HCT116 (cell line): ENCODE data around the gene RNF34. TPM values are rescaled to one million over a fixed set of nuclear protein-coding genes. Genes with fewer than 3 reads are reported as not detected.

ENCODE experiments used
- CEBPB ChIP-seq: IDR thresholded peaks from 2 replicates; pipeline ENCODE4 v1.6.1; 2012; ENCODE audit warnings: low read depth
- EGR1 ChIP-seq: IDR thresholded peaks from 2 replicates; pipeline ENCODE4 v1.6.1; 2012; ENCODE audit warnings: low read depth
- JUND ChIP-seq: IDR thresholded peaks from 2 replicates; pipeline ENCODE4 v1.6.1; 2012
- POLR2A ChIP-seq: IDR thresholded peaks from 2 replicates; pipeline ENCODE4 v1.7.0; 2011; ENCODE audit warnings: borderline replicate concordance; ENCODE audit not compliant: insufficient read depth, insufficient read length; ENCODE audit errors: extremely low read depth
- SIN3A ChIP-seq: IDR thresholded peaks from 2 replicates; pipeline ENCODE4 v1.6.1; 2012; ENCODE audit warnings: low read depth
- SRF ChIP-seq: IDR thresholded peaks from 2 replicates; pipeline ENCODE4 v1.6.1; 2012; ENCODE audit warnings: low read depth
- total RNA-seq: library from RNA; stranded (reverse); gene quantifications from one replicate; pipeline ENCODE4 v1.2.1, GENCODE V29; 2021; ENCODE audit not compliant: unreplicated experiment
- TF ChIP-seq, protein P1 (sequence below): IDR thresholded peaks from 2 replicates; pipeline ENCODE4 v1.6.1; 2012; ENCODE audit warnings: low read depth
- TF ChIP-seq, protein P2 (sequence below): IDR thresholded peaks from 2 replicates; pipeline ENCODE4 v1.6.1; 2012
- TF ChIP-seq, protein P3 (sequence below), 3 experiments: fragments of 200-600 bp in 1 of 3; sonication (generic) in 1 of 3; IDR thresholded peaks in 2 of 3; conservative IDR thresholded peaks in 1 of 3; 2 replicates each; pipeline ENCODE4 v1.5.1; 2012 to 2017; ENCODE audit warnings: low read depth in 2 of 3, low read length in 2 of 3, antibody characterized with exemption in 1 of 3, borderline replicate concordance in 1 of 3, control low read depth in 1 of 3, mild to moderate bottlenecking in 1 of 3, mixed read lengths in 1 of 3, mixed run types in 1 of 3, moderate library complexity in 1 of 3; ENCODE audit not compliant: insufficient read depth in 1 of 3

RNF34 gene
- total RNA-seq, 1 experiment from 2014 or later: 47.8 TPM

DNA sequence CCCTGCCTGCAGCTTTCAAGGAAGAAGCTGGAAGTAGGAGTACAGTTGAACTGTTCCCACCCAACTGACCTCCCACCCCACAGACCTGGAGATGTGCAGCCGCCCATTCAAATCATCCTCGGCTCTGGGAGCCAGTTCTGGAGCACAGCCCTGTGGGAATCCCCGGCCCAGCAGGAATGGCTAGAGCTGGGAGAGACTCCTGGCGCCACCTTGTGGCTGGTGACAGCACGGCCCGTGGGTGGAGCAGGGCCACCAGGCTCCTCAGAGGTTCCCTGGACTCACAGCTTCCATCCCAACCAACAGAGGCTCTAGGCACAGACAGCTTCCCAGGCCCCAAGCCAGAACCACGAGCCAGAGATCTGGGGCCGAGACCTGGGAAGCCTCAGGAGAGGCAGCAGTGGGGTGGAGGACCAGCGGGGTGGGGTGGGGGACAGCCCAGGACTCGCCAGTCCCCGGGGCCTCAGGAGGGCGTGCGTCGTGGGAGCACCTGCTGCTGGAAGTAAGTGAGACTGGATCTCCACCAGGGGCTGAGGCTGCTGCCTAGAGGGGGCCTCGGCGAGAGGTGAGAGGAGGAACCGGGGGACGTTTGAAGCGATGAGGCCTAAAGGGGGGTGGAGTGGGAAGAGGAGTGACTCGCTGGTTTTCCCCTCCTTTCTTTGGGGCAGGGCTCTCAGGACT lies 43.4 kb downstream of the RNF34 start (continued):
- TF ChIP-seq, protein P1, sequence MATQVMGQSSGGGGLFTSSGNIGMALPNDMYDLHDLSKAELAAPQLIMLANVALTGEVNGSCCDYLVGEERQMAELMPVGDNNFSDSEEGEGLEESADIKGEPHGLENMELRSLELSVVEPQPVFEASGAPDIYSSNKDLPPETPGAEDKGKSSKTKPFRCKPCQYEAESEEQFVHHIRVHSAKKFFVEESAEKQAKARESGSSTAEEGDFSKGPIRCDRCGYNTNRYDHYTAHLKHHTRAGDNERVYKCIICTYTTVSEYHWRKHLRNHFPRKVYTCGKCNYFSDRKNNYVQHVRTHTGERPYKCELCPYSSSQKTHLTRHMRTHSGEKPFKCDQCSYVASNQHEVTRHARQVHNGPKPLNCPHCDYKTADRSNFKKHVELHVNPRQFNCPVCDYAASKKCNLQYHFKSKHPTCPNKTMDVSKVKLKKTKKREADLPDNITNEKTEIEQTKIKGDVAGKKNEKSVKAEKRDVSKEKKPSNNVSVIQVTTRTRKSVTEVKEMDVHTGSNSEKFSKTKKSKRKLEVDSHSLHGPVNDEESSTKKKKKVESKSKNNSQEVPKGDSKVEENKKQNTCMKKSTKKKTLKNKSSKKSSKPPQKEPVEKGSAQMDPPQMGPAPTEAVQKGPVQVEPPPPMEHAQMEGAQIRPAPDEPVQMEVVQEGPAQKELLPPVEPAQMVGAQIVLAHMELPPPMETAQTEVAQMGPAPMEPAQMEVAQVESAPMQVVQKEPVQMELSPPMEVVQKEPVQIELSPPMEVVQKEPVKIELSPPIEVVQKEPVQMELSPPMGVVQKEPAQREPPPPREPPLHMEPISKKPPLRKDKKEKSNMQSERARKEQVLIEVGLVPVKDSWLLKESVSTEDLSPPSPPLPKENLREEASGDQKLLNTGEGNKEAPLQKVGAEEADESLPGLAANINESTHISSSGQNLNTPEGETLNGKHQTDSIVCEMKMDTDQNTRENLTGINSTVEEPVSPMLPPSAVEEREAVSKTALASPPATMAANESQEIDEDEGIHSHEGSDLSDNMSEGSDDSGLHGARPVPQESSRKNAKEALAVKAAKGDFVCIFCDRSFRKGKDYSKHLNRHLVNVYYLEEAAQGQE: no peak
- TF ChIP-seq CEBPB: no peak
- no peak for TF ChIP-seq SIN3A
- TF ChIP-seq, protein P2, sequence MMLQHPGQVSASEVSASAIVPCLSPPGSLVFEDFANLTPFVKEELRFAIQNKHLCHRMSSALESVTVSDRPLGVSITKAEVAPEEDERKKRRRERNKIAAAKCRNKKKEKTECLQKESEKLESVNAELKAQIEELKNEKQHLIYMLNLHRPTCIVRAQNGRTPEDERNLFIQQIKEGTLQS: no peak
- no peak for TF ChIP-seq POLR2A
- no peak for TF ChIP-seq SRF
- TF ChIP-seq JUND: no peak
- TF ChIP-seq, protein P3, sequence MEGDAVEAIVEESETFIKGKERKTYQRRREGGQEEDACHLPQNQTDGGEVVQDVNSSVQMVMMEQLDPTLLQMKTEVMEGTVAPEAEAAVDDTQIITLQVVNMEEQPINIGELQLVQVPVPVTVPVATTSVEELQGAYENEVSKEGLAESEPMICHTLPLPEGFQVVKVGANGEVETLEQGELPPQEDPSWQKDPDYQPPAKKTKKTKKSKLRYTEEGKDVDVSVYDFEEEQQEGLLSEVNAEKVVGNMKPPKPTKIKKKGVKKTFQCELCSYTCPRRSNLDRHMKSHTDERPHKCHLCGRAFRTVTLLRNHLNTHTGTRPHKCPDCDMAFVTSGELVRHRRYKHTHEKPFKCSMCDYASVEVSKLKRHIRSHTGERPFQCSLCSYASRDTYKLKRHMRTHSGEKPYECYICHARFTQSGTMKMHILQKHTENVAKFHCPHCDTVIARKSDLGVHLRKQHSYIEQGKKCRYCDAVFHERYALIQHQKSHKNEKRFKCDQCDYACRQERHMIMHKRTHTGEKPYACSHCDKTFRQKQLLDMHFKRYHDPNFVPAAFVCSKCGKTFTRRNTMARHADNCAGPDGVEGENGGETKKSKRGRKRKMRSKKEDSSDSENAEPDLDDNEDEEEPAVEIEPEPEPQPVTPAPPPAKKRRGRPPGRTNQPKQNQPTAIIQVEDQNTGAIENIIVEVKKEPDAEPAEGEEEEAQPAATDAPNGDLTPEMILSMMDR (IDR thresholded peaks at IDR 0.05 in 2 of 3, conservative IDR thresholded peaks at IDR 0.05 in 1 of 3; ENCODE audit: borderline replicate concordance in 1 of 3, insufficient read depth in 1 of 3, low read depth in 2 of 3, low read length in 2 of 3): peak; percentile 81 to 92 (median 89)
- TF ChIP-seq EGR1: peak; percentile 51
